Suprapubic skin (tissue), 4 donors: ENCODE results near the gene CENPN. TPM values are rescaled to one million over a fixed set of nuclear protein-coding genes. Genes with fewer than 3 reads are reported as not detected.

Experiments
- DNase-seq, 2 donors: peaks; one replicate each; pipeline ENCODE4 v3.0.0-alpha.2; 2019; ENCODE audit warnings: low spot score in 2 of 2
- H3K27ac ChIP-seq: fragments of 200-600 bp; sonication (generic); one replicate; pipeline ENCODE4 v1.5.1; 2019
- H3K27me3 ChIP-seq: fragments of 200-600 bp; sonication (generic); one replicate; pipeline ENCODE4 v1.5.1; 2019
- H3K36me3 ChIP-seq: fragments of 200-600 bp; sonication (generic); one replicate; pipeline ENCODE4 v1.5.1; 2019
- H3K4me1 ChIP-seq: fragments of 200-600 bp; sonication (generic); one replicate; pipeline ENCODE4 v1.5.1; 2019
- H3K4me3 ChIP-seq: fragments of 200-600 bp; sonication (generic); one replicate; pipeline ENCODE4 v1.5.1; 2019; ENCODE audit warnings: mild to moderate bottlenecking
- H3K9me3 ChIP-seq: fragments of 200-600 bp; sonication (generic); one replicate; pipeline ENCODE4 v1.5.1; 2019
- EP300 ChIP-seq: sonication (generic); formaldehyde crosslinking; IDR thresholded peaks from one replicate; pipeline ENCODE4 v1.6.1; 2017; ENCODE audit warnings: antibody characterized with exemption
- POLR2A ChIP-seq, 2 donors: fragments of 450-650 bp; IDR thresholded peaks; one replicate each; pipeline ENCODE4 v1.6.1; 2017; ENCODE audit warnings: antibody characterized with exemption in 2 of 2, mild to moderate bottlenecking in 2 of 2, moderate library complexity in 2 of 2
- POLR2AphosphoS5 ChIP-seq, 3 donors: sonication (generic); formaldehyde crosslinking; IDR thresholded peaks; one replicate each; pipeline ENCODE4 v1.6.1; 2017; ENCODE audit warnings: antibody characterized with exemption in 3 of 3
- WGBS: methylation state at CpG from one replicate; pipeline ENCODE4 v1.1.5; 2018; 5-methylcytosine and 5-hydroxymethylcytosine counted together
- total RNA-seq, 4 donors: library from RNA; depleted of rRNA; stranded (reverse); fragments of >200 nt; gene quantifications; one replicate each; pipeline ENCODE4 v1.1.0, GENCODE V29; 2016
- TF ChIP-seq, protein P1 (sequence below), 2 donors: fragments of 200-600 bp in 1 of 2; fragments of 450-650 bp in 1 of 2; sonication (generic) in 1 of 2; IDR thresholded peaks; one replicate each; pipeline ENCODE4 v1.5.1; 2016 to 2019; ENCODE audit warnings: antibody characterized with exemption in 2 of 2, mild to moderate bottlenecking in 1 of 2, moderate library complexity in 1 of 2

CENPN gene
- total RNA-seq, 4 donors from 2014 or later, result 2.5 to 7.6 (median 5.5) TPM

DNA sequence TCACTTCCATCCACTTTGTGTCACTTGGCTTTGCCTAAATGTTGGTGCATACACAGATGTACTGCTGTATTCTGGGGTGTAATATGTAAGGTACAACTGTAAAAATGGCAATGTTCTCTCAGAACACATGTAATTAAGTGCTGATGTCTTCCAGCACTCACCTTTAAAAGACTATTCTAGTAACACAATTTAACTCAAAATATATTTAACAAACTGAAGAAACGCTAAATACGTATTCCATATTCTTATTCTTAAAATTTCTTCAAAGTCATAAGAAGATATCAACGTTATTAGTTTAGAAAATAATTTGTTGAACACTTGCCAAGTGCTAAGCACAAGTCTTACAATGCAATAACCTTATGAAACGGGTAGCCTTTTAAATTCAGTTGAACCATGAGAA lies 4.0 kb upstream of the CENPN start:
- no peak for DNase-seq
- Histone ChIP-seq H3K27ac (no peak overlapping the region), H3K27me3 (no peaks in the 10 kb centered on the region), H3K36me3 (no peaks in the 10 kb centered on the region), H3K4me3 (no peak overlapping the region), H3K4me1 (peaks cover 25% of the 10 kb centered on the region), H3K9me3 (no peaks in the 10 kb centered on the region)
- TF ChIP-seq POLR2A (IDR thresholded peaks at IDR 0.05) (no peak), EP300 (no peak), POLR2AphosphoS5 (IDR thresholded peaks at IDR 0.05) (no peak)
- TF ChIP-seq, protein P1, sequence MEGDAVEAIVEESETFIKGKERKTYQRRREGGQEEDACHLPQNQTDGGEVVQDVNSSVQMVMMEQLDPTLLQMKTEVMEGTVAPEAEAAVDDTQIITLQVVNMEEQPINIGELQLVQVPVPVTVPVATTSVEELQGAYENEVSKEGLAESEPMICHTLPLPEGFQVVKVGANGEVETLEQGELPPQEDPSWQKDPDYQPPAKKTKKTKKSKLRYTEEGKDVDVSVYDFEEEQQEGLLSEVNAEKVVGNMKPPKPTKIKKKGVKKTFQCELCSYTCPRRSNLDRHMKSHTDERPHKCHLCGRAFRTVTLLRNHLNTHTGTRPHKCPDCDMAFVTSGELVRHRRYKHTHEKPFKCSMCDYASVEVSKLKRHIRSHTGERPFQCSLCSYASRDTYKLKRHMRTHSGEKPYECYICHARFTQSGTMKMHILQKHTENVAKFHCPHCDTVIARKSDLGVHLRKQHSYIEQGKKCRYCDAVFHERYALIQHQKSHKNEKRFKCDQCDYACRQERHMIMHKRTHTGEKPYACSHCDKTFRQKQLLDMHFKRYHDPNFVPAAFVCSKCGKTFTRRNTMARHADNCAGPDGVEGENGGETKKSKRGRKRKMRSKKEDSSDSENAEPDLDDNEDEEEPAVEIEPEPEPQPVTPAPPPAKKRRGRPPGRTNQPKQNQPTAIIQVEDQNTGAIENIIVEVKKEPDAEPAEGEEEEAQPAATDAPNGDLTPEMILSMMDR (IDR thresholded peaks at IDR 0.05), result no peak
- 73% methylated on average over 4 of the region's 4 CpGs for WGBS

DNA sequence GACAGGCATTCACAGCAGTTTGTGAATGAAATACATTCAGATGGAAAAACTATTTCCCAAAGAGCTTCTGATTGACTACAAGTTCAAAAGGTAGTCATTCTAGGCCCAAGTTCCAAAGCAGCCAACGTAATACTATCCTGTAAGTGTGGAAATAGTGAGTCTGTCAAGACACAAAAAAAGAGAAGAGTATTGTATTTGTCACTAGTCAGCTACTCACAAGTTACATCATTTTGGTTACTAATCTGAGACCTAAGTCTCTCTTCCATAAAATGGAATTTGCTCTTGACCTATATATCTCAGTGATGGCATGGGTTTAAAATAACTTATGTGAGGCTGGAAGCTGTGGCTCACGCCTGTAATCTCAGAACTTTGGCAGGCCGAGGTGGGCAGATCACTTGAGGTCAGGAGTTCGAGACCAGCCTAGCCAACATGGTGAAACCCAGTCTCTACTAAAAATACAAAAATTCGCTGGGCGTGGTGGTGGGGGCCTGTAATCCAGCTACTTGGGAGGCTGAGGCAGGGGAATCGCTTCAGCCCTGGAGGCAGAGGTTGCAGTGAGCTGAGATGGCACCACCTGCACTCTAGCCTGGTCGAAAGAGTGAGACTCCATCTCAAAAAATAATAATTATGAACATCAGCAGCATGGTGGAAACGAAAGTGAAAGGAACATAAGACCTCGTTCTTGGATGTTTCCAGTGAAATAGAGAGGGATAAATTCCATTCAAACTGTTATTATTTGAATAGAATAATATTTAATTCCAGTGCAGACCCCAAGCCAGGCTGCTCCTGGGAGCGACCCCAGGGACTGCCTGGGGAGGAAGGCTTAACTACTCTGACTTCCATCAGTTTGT lies 3.2 kb upstream of the CENPN start:
- DNase-seq, result no peak
- no peaks in the 10 kb centered on the region for H3K36me3 ChIP-seq
- H3K4me1 ChIP-seq, result peaks cover 26% of the 10 kb centered on the region
- no peak overlapping the region for H3K27ac ChIP-seq
- TF ChIP-seq, protein P1 (IDR thresholded peaks at IDR 0.05), result no peak
- TF ChIP-seq POLR2AphosphoS5 (IDR thresholded peaks at IDR 0.05), result no peak
- 61% methylated on average over 11 of the region's 11 CpGs for WGBS
- no peaks in the 10 kb centered on the region for H3K27me3 ChIP-seq
- no peaks in the 10 kb centered on the region for H3K9me3 ChIP-seq
- H3K4me3 ChIP-seq, result peak overlapping the region; percentile 11

DNA sequence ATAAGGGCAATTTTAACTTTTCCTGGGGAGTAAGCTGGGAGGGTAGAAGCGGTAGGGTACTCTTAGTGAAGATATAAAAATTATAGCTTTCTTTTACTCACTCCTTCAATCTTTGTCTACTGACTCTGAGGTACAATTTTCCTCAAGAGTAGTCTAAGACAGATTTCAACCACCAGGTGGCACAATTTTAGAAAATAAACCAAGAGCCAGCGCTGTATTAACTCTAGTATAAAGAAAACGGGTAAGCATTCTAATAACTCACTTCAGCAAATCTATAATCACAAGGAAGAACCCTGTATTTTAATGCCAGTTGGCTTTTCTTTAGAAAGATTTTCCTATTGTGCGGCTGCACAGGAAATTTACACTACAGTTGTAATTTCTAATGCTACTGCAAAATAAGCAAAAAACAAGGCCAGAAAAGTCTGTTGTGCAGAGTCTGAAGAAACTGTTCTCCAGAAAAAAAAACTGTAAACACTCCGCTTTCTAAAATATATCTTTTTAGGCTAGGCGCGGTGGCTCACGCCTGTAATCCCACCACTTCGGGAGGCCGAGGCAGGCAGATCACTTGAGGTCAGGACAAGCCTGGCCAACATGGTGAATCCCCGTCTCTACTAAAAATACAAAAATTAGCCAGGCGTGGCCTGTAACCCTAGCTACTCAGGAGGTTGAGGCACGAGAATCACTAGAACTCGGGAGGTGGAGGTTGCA lies 2.2 kb upstream of the CENPN start:
- WGBS, result 49% methylated on average over 14 of the region's 14 CpGs
- Histone ChIP-seq H3K4me1 (peaks cover 26% of the 10 kb centered on the region), H3K9me3 (no peaks in the 10 kb centered on the region), H3K27ac (no peak overlapping the region), H3K36me3 (no peaks in the 10 kb centered on the region), H3K4me3 (peak overlapping the region; percentile 94), H3K27me3 (no peaks in the 10 kb centered on the region)
- TF ChIP-seq, protein P1 (IDR thresholded peaks at IDR 0.05), result peak; percentile 30 to 64
- TF ChIP-seq POLR2A (IDR thresholded peaks at IDR 0.05) (no peak), POLR2AphosphoS5 (IDR thresholded peaks at IDR 0.05) (no peak)
- DNase-seq, result no peak

DNA sequence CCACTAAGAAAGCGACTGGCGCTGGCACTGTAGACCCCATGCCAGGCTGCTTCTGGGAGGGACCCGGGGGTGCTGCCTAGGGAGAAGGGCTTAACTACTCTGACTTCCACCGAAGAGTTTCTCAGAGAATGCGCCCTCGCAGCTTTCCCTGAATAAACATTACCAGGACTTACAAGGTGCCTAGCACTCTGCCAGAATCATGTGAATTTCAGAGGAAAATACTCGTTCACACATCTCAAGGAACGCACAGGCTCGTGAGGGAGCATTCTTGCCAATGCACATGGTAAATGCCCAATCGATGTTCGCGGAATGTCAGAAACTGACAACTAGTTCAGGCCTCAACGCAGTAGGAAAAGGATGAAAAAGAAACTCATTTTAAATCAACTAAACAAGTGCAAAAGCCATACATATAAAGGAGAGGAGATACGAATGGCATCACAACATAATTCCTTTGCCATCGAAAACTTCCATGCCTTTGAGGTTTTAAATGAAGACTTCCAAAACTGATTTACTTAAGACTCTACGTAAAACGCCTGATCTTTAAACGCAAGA lies 1.3 kb upstream of the CENPN start:
- H3K4me1 ChIP-seq, result peaks cover 26% of the 10 kb centered on the region
- H3K27me3 ChIP-seq, result no peaks in the 10 kb centered on the region
- H3K27ac ChIP-seq, result peak overlapping the region; percentile 99
- peak overlapping the region; percentile 94 for H3K4me3 ChIP-seq
- H3K36me3 ChIP-seq, result no peaks in the 10 kb centered on the region
- TF ChIP-seq, protein P1 (IDR thresholded peaks at IDR 0.05), result no peak
- no peak for TF ChIP-seq POLR2A (IDR thresholded peaks at IDR 0.05)
- no peak for TF ChIP-seq EP300
- TF ChIP-seq POLR2AphosphoS5 (IDR thresholded peaks at IDR 0.05), result no peak
- H3K9me3 ChIP-seq, result no peaks in the 10 kb centered on the region
- WGBS, result 26% methylated on average over 18 of the region's 18 CpGs
- DNase-seq, result no peak

DNA sequence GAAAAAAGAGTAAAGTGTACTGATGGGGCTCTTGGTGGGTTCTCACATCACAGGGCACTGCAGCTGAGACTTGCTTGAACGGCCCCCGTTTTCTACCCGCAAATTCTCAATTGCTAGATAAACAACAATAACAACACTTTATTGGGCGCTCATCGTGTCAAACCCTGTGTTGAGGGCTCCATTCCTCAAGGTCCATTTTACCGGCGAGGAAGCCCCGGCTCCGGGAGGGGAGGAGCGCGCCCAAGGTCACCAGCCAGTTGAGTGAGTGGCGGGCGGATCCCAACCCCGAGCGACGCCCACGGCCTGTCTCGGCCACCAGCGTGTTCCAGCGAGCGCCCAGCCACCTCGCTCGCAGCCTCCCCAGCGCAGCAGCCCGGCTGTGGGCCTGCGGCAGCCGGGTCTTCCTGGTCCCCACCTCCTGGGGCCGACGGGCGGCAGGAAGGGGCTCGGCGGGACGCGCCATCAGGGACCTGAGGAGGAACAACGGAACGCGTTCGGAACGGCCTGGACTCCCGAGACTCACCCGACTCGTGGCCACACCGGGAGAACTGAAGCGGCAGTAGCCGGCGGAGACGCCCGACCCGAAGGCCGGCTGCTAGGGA lies 702 bp upstream of the CENPN start:
- no peak for TF ChIP-seq POLR2A (IDR thresholded peaks at IDR 0.05)
- Histone ChIP-seq H3K27me3 (no peaks in the 10 kb centered on the region), H3K27ac (peak overlapping the region; percentile 99), H3K4me1 (peaks cover 26% of the 10 kb centered on the region), H3K36me3 (no peaks in the 10 kb centered on the region), H3K4me3 (peak overlapping the region; percentile 94), H3K9me3 (no peaks in the 10 kb centered on the region)
- DNase-seq, result peak; percentile 87 to 91
- WGBS, result 0% methylated on average over 11 of the region's 50 CpGs
